AG10803 (cell line): ENCODE measurements around the gene GALNT1.

ENCODE experiments used
- DNase-seq: peaks from one replicate; pipeline ENCODE4 v3.0.0; 2010; ENCODE audit warnings: low read depth
- H3K4me3 ChIP-seq: 2 replicates; pipeline ENCODE4 v1.5.1; 2011; ENCODE audit warnings: mild to moderate bottlenecking, low read length, control low read depth
- CTCF ChIP-seq: conservative IDR thresholded peaks from 2 replicates; pipeline ENCODE4 v1.5.1; 2011; ENCODE audit warnings: mild to moderate bottlenecking, low read length, control low read depth, inconsistent platforms

GALNT1 gene

GRCh38 chr18:35707674-35708073, 126.1 kb downstream of the GALNT1 start:
- no peak for TF ChIP-seq CTCF
- no peak for DNase-seq
- no peak overlapping the region for H3K4me3 ChIP-seq

DNA sequence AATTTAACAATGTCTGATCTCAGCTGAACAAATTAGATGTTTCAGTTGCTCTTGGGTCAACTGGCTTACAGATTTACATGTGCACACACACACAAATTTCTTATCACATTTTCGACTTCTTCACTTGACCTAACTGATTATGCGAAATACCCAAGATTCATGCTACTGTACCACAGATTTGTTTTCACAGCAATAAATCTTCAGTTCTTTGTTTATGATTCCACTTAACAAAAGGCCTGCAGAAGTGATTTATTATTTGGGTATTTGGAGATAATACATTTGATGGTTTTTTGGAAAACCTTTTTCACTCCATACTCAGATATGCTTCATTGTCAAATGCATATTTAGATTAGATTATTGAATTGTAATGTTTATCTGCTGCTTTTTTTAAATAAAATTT, 129.0 kb downstream of the GALNT1 start:
- no peak overlapping the region for H3K4me3 ChIP-seq
- no peak for TF ChIP-seq CTCF
- no peak for DNase-seq

GRCh38 chr18:35711227-35711626, 129.7 kb downstream of the GALNT1 start:
- no peak for DNase-seq
- no peak for TF ChIP-seq CTCF
- no peak overlapping the region for H3K4me3 ChIP-seq

GRCh38 chr18:35713545-35713944, 132.0 kb downstream of the GALNT1 start:
- no peak overlapping the region for H3K4me3 ChIP-seq
- peak; percentile 31 for TF ChIP-seq CTCF
- peak; percentile 87 for DNase-seq

DNA sequence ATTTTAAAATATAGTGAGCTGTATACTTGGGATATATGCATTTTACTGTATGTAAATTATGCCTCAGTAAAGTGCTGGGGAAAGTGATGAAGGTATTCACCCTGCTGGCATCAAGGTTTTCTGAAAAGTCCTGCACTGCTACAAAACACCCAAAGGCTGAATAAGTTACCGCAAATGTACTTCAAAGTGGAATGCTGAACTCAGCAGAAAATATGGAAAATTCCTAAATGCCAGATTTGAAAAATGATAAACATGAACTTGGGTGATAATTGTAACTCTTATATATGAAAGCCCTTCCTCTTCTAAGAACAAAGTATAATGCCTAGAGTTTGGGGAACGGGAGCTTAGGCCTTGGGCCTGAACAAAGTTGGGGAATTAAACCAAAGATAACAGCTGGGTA, 133.0 kb downstream of the GALNT1 start:
- no peak for TF ChIP-seq CTCF
- DNase-seq, result no peak

GRCh38 chr18:35715139-35715538, 133.6 kb downstream of the GALNT1 start:
- DNase-seq, result no peak
- no peak overlapping the region for H3K4me3 ChIP-seq
- TF ChIP-seq CTCF, result no peak

More for the DNA sequence above, 133.0 kb downstream of the GALNT1 start:
- no peak overlapping the region for H3K4me3 ChIP-seq

- H3K4me3 ChIP-seq, result no peak overlapping the region
- no peak for DNase-seq
- TF ChIP-seq CTCF, result no peak
Observed at GRCh38 chr18:35716169-35716831, 134.8 kb downstream of the GALNT1 start.
